MV-4-11 (cell line): ENCODE results near the gene OTOG.
A peak's percentile ranks its signal among the peaks of the same experiment; 100 is the strongest.

ENCODE experiments used
- DNase-seq: peaks from one replicate; lab custom pipeline; 2025; lab: John Stamatoyannopoulos, UW

OTOG gene

DNA sequence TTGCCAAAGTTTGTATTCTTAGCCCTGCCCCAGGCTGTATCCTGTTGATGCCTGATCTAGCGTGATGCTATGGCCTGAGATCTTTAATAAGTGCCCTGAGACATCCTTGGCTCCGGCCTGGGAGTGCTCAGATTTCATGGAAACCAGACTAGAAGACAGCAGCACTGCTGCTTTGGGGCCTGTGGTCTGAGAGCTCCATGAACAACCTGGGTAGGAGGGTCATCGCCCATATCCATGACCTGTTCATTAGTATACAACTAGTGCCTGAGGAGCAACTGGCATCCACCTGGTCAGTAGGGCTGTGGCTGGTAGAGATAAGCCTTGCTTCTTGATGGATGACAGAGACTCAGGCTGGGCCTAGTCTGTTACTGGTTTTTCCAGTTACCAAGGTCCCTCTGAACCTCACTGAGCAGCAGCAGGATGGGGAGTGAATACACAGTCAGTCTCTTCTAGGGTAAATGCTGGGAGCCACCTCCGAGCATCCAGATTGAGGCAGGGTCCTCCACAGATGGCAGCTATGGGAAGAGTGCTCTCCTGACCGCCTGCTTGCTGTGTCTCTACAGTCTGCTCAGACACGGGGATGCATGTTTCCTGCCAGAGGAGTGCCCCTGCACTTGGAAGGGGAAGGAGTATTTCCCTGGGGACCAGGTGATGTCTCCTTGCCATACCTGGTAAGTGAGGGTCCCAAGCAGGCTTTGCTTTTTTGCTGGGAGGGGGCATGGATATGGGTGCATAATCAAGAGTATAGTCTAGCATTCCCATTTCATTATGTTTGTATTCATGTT, 39.0 kb downstream of the OTOG start:
- DNase-seq, result no peak

GRCh38 chr11:17588166-17588565, 41.1 kb downstream of the OTOG start:
- no peak for DNase-seq

DNA sequence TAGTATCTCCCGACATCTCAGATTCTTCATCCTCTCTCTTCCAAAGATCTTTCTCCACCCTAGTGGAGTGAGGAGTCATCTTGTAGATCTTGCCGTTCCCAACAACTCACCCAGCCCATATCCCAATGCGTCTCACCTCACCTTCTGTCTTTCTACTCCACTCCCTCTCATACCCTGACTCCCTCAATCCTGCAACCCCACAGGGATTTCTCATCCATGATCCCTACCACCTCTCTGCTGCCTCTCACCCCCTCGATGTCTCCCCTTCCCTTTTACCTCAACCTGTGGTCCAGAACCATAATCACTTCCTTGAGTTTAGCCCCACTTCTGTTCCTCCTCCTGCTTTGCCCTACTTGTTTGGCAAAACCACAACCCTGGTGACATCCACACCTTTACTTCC, 41.7 kb downstream of the OTOG start:
- no peak for DNase-seq

GRCh38 chr11:17590463-17590862, 43.4 kb downstream of the OTOG start:
- no peak for DNase-seq

DNA sequence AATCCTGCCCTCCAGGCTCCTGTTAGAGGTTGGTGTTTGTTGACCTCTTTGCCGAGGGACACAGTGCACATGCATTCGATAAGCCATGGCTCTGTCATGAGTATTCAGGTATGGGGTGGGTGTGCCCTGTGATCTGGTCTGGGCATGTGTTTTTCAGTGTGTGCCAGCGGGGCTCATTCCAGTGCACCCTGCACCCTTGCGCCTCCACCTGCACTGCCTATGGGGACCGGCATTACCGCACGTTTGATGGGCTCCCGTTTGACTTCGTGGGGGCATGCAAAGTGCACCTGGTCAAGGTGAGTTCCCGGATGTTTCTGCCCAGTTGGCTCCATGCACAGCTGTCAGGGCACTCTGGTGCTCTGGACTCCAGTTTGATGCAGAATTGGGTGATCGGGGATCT, 44.2 kb downstream of the OTOG start:
- DNase-seq, result no peak

- DNase-seq, result no peak
Observed at GRCh38 chr11:17593466-17594245, 46.6 kb downstream of the OTOG start.

GRCh38 chr11:17594686-17595192, 47.7 kb downstream of the OTOG start:
- no peak for DNase-seq

DNA sequence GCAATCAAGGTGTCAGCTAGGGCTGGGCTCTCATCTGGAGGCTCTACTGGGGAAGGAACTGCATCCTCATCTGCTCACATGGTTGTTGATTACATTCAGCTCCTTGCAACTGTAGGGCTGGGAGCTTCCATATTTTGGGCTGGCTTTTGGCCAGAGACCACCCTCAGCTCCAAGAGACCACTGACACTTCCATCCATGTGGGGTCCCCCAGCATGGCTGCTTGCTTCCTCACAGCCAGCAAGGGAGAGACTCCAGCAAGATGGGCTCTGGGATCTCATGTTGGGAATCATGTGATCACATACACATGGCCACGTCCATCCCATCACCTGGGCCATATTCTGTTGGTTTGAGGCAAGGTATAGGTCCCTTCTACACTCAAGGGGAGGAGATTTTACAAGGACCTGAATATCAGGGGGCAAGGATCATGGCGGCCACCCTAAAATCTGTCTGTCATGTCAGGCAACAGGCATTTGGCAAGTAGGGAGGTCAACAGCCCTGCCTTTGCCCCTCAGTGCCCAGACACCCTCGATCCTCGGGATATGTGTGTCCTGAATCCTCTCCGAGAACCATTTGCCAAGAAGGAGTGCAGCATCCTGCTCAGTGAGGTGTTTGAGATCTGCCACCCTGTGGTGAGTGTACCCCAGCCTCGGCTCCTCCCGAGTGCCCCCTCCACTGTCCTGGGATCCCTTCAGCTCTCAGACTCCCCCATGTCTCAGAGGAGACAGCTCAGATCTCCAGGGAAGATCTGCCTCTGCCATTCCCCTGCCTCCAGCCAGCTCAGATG, 48.7 kb downstream of the OTOG start:
- no peak for DNase-seq

DNA sequence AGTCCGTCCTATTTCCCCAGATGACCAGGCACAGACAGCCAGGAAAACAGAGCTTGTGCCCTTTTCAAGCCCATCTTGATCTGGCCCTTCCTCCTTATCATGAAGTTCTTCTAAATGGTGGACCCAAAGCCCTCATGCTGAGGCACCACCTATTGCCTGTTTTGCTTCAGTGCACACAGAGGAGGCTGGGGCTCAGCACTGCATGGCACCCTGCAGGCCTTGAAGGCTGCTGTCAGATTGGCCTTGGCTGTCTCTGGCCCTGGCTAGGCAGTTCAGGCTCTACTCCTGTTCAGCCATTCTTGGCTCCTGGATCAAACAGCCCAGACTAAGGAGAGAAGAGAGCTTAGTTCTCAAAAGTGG, 49.2 kb downstream of the OTOG start:
- no peak for DNase-seq

DNA sequence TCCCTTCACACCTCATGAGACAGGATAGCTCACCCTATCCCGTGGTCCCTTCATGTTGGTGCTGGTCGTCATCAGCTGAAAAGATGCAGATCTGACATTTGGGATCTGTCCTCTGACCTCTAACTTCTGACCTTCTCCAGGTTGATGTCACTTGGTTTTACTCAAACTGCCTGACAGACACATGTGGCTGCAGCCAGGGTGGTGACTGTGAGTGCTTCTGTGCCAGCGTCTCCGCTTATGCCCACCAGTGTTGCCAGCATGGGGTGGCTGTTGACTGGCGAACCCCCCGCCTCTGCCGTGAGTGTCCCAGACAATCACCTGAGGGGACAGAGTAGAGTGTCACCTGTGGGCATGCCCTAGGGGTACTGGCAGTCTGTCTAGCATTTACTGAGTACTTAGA, 49.7 kb downstream of the OTOG start:
- DNase-seq, result no peak

- no peak for DNase-seq
Observed at GRCh38 chr11:17597770-17598169, 50.7 kb downstream of the OTOG start.

- peak; percentile 42 for DNase-seq
Observed at GRCh38 chr11:17598700-17599459, 51.8 kb downstream of the OTOG start.

DNA sequence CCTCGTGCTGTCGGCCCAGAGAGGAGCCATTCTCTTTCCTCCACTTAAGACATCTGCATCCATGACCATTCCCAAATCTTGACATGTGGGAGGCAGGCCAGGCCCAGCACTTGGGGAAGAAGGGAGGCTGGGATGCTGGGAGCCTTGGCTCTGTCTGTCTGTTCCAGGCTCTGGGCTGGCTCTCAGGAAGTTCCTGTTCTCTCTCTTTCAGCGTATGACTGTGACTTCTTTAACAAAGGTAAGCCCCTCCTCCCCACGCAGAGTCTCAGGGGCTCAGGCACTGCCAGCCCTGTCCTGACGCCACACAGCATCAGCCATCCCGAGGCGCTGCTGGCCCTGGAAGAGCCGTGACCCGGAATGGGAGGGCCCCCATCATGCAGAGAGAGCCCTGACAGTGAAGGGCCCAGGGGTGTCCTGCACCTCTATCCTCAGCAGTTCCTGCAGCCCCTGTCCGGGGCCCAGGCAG, 52.4 kb downstream of the OTOG start:
- no peak for DNase-seq

DNA sequence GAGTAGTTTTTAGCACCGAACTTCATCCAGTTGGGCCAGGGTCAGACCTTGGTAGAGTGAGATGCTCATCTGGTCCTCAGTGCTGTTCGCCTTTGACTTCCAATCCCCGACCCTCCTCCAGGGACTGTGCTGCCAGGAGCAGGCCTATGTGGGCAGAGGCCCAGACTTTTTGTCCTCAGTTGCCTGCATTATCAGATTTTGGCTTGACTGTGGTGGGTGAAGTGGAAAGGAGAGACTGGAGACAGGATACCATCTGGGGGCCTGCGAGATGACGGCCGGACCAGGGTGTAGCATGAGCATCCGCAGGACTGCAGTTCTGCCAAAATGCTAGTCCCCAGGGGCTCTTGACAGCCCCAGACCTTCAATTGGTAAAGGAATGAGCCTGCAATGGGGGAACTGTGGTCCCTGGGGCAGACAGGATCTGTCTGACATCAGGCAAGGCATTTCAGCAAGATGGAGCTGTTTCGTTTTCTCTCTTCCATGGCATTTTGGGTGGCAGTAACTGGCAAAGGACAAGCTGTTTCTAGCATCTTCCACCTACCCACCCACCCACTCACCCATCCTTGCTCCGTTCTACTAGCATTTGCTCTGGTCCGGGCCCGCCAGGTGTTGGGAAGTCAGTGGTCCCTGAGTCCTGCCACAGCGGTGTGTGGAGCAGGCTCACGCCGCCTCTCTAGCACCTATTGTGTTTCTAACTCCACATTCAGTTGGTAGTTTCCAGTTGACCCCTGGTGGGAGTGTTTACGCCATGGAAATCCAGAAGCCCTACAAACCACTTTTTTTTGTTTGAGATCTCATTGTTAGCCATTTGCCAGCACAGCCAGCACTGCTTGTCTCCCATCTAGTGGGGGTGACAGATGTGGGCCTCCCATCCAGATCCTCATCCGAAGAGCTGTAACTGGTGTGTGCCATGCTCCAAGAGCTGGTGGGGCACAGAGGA, 53.5 kb downstream of the OTOG start:
- DNase-seq, result no peak

- no peak for DNase-seq
Observed at GRCh38 chr11:17601256-17601671, 54.2 kb downstream of the OTOG start.

DNA sequence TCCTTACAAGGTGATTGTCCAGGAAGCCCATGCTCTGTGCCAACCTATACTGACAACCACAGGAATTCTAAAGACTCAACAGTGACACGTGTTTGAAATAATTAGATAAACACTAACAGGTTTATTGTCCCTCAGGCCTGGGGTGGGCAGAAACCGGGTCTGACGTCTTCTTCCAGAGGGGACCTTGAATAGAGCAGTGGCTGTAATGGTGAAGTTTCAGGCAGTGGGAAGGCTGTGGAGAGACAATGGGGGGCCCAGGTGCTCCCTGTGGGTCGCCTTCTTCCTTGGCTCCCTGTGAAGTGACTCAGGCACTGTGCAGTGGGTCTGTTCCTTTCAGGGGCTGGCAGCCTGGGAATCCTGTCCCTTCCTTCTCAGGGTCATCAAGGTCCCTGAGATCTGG, 54.6 kb downstream of the OTOG start:
- DNase-seq, result no peak

DNA sequence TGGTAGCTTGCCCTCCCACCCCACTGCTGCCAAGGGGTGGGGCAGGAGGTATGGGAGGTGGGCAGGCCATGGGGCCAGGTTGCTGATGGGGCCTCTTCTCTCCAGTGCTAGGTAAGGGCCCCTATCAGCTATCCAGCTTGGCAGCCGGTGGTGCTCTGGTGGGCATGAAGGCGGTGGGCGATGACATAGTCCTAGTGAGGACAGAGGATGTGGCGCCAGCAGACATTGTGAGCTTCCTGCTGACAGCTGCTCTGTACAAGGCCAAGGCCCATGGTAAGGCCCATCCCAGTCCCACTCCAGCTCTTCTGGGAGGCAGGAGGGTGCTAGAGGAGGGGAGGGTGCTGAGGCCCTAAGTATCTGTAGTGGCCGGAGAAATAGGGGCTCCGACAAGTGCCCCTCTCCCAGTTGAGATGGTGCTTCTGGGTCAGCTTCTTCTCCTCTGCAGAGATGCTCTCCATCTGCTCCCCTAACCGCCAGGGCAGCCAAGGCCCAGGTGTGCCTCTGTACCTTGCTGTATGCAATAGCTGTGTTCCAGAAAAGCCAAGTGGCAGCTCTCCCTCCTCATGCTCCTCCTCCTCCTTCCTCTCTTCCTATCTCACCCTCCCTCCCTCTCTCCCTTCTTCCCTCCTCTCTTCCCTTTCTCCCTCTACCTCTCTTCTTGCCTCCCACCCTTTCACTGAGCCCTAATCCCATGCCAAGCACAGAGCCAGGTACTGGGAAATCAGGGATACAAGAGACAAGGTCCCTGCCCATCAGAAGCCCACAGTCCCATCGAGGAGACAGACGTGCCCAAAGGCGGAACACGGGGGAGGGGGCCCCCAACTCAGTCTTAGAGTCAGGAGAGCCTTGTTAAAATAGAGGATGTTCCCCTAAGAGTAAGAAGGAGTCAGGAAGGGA, 55.3 kb downstream of the OTOG start:
- DNase-seq, result no peak

DNA sequence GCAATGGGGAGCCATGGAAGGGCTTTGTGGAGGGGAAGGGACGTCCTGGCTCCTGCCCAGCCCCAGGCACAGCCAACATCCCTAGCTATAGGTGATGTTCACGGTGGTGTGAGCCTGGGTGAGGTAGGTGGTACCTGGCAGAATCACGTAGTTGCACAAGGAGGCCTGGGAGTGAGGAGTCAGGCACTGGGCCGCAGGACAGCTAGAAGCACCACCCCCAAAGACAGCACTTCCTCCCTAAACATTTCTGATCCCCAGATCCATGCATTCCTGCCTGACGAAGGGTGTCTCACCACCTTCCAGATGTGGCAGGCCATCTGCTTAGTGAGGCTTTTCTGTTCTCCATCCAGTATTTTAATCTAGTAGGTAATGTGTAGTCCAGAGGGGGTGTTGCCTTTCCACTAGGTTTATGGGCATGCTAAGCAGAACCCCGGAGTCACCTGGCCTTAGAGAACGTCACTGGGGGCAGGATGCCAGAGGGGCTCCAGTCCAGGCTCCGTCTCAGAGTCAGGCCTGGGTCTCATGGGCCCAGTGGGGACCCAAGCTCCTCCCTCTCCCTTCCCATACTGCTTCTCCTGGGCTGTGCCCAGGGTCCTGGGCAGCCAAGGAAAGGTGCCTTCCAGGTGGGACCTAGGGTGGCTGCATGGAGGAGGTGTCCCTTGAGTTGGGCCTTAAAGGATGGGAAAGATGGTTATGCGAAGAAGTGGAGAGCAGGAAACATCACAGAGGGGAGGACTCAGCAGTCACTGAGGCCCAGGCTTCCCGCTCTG, 56.2 kb downstream of the OTOG start:
- no peak for DNase-seq
